WTC11 (cell line): Measurements from ENCODE around the gene SETD2. TPM values are rescaled to one million over a fixed set of nuclear protein-coding genes. Genes with fewer than 3 reads are reported as not detected.

Experiments
- ATAC-seq: fragments of 200-7000 bp; cut with Tn5 transposase; 2 replicates; pipeline ENCODE4 v1.10.0; 2021; ENCODE audit warnings: mild to moderate bottlenecking, moderate library complexity
- CTCF ChIA-PET: fragments of 300-600 bp; sonication (Branson Sonifier 250); formaldehyde crosslinking; loops from one replicate; lab custom pipeline; 2021; ENCODE audit warnings: antibody characterized with exemption; lab: Charles Lee
- POLR2A ChIA-PET: fragments of 350-600 bp; sonication (Branson Sonifier 250); formaldehyde crosslinking; loops from one replicate; lab custom pipeline; 2021; ENCODE audit warnings: antibody characterized with exemption; lab: Charles Lee
- DNase-seq: peaks from one replicate; pipeline ENCODE4 v3.0.0; 2021; ENCODE audit warnings: low spot score
- H3K27ac Mint-ChIP-seq: 2 replicates; pipeline ENCODE4 v1.8.0; 2021; ENCODE audit warnings: mixed read lengths
- H3K27me3 Mint-ChIP-seq: 2 replicates; pipeline ENCODE4 v1.8.0; 2021; ENCODE audit warnings: low read depth, mild to moderate bottlenecking, moderate library complexity, mixed read lengths
- H3K36me3 Mint-ChIP-seq: 2 replicates; pipeline ENCODE4 v1.8.0; 2021; ENCODE audit warnings: mixed read lengths
- H3K4me1 Mint-ChIP-seq: 2 replicates; pipeline ENCODE4 v1.8.0; 2022; ENCODE audit warnings: mixed read lengths
- H3K4me3 Mint-ChIP-seq: 2 replicates; pipeline ENCODE4 v1.8.0; 2021; ENCODE audit warnings: mild to moderate bottlenecking, moderate library complexity, mixed read lengths
- H3K9me3 Mint-ChIP-seq: 2 replicates; pipeline ENCODE4 v1.8.0; 2021; ENCODE audit warnings: mixed read lengths
- AFF4 ChIP-seq: sonication (generic); formaldehyde crosslinking; IDR thresholded peaks from 2 replicates; pipeline ENCODE4 v1.8.1; 2023; ENCODE audit warnings: mild to moderate bottlenecking, missing genetic modification reagents, borderline replicate concordance
- E2F5 ChIP-seq: sonication (generic); formaldehyde crosslinking; IDR thresholded peaks from 2 replicates; pipeline ENCODE4 v1.8.1; 2022; ENCODE audit warnings: mild to moderate bottlenecking, moderate library complexity, missing genetic modification reagents
- ETV6 ChIP-seq: sonication (generic); formaldehyde crosslinking; IDR thresholded peaks from 2 replicates; pipeline ENCODE4 v1.8.1; 2022; ENCODE audit warnings: mild to moderate bottlenecking, missing genetic modification reagents
- FOXJ3 ChIP-seq: sonication (generic); formaldehyde crosslinking; IDR thresholded peaks from 2 replicates; pipeline ENCODE4 v1.9.0; 2021; ENCODE audit warnings: missing genetic modification reagents, mild to moderate bottlenecking, borderline replicate concordance
- GABPB1 ChIP-seq: sonication (generic); formaldehyde crosslinking; IDR thresholded peaks from 2 replicates; pipeline ENCODE4 v1.8.1; 2023; ENCODE audit warnings: mild to moderate bottlenecking, missing genetic modification reagents
- IRF2 ChIP-seq: sonication (generic); formaldehyde crosslinking; IDR thresholded peaks from 2 replicates; pipeline ENCODE4 v1.8.0; 2022; ENCODE audit warnings: low read depth, missing genetic modification reagents, borderline replicate concordance
- MXD4 ChIP-seq: fragments of 250-450 bp; sonication (Bioruptor Pico); IDR thresholded peaks from 2 replicates; pipeline ENCODE4 v1.8.0; 2021; ENCODE audit warnings: mild to moderate bottlenecking, moderate library complexity, borderline replicate concordance
- MYBL2 ChIP-seq: sonication (generic); formaldehyde crosslinking; IDR thresholded peaks from 2 replicates; pipeline ENCODE4 v1.8.1; 2023; ENCODE audit warnings: mild to moderate bottlenecking, moderate library complexity, missing genetic modification reagents
- NFYB ChIP-seq: sonication (generic); formaldehyde crosslinking; conservative IDR thresholded peaks from 2 replicates; pipeline ENCODE4 v1.8.0; 2022; ENCODE audit warnings: low read depth, missing genetic modification reagents
- TCF7 ChIP-seq: sonication (generic); formaldehyde crosslinking; IDR thresholded peaks from 2 replicates; pipeline ENCODE4 v1.8.0; 2022; ENCODE audit warnings: mild to moderate bottlenecking, low read depth, missing genetic modification reagents, moderate library complexity
- ZNF138 ChIP-seq: sonication (generic); formaldehyde crosslinking; conservative IDR thresholded peaks from 2 replicates; pipeline ENCODE4 v1.8.1; 2022; ENCODE audit warnings: mild to moderate bottlenecking, moderate library complexity, missing genetic modification reagents
- ZNF232 ChIP-seq: sonication (generic); formaldehyde crosslinking; IDR thresholded peaks from 2 replicates; pipeline ENCODE4 v1.8.0; 2022; ENCODE audit warnings: mild to moderate bottlenecking, missing genetic modification reagents
- ZNF263 ChIP-seq: sonication (generic); formaldehyde crosslinking; IDR thresholded peaks from 2 replicates; pipeline ENCODE4 v1.8.1; 2022; ENCODE audit warnings: low read depth, mild to moderate bottlenecking, moderate library complexity, missing genetic modification reagents
- ZNF396 ChIP-seq: fragments of 250-450 bp; sonication (Bioruptor Pico); IDR thresholded peaks from 2 replicates; pipeline ENCODE4 v1.8.0; 2021; ENCODE audit warnings: mild to moderate bottlenecking, moderate library complexity, borderline replicate concordance
- ZNF416 ChIP-seq: fragments of 250-450 bp; sonication (Bioruptor Pico); IDR thresholded peaks from 2 replicates; pipeline ENCODE4 v1.9.0; 2021; ENCODE audit warnings: mild to moderate bottlenecking, inconsistent platforms
- ZNF671 ChIP-seq: fragments of 250-450 bp; sonication (Bioruptor Pico); IDR thresholded peaks from 2 replicates; pipeline ENCODE4 v1.8.0; 2021; ENCODE audit warnings: mild to moderate bottlenecking
- total RNA-seq: library from RNA; stranded (reverse); gene quantifications from 3 replicates; pipeline ENCODE4 v1.2.3, GENCODE V29; 2021
- TF ChIP-seq, protein P1 (sequence below): sonication (generic); formaldehyde crosslinking; IDR thresholded peaks from 2 replicates; pipeline ENCODE4 v1.8.0; 2022; ENCODE audit warnings: mild to moderate bottlenecking, missing genetic modification reagents

Gene SETD2
- total RNA-seq, 1 experiment from 2014 or later = 39.8 TPM

GRCh38 chr3:47197287-47197686, 33.4 kb upstream of the SETD2 start:
- no peak for TF ChIP-seq ETV6 (CRISPR knock-in tag)
- ChIA-PET POLR2A (interaction anchor here (0.6 kb wide), 1 partner anchor 21 kb away, joined by 5 read pairs; no protein-coding TSS in a partner anchor), CTCF (interaction anchor here (0.6 kb wide), 1 partner anchor 38 kb away, joined by 3 read pairs; no protein-coding TSS in a partner anchor)
- H3K4me1 Mint-ChIP-seq = no peaks in the 10 kb centered on the region
- H3K27ac Mint-ChIP-seq = no peak overlapping the region
- no peaks in the 10 kb centered on the region for H3K27me3 Mint-ChIP-seq
- no peak overlapping the region for H3K4me3 Mint-ChIP-seq
- DNase-seq (no peak), ATAC-seq (no peak)
- peaks cover 3% of the 10 kb centered on the region; the same call in 1 of the 2 replicates for H3K36me3 Mint-ChIP-seq
- H3K9me3 Mint-ChIP-seq = peaks cover 7% of the 10 kb centered on the region; the same call in 1 of the 2 replicates

- H3K36me3 Mint-ChIP-seq = peaks cover 3% of the 10 kb centered on the region; the same call in 1 of the 2 replicates
- DNase-seq (no peak), ATAC-seq (no peak)
- ChIA-PET CTCF (interaction anchor here (0.7 kb wide), 1 partner anchor 9 kb away, joined by 3 read pairs; no protein-coding TSS in a partner anchor), POLR2A (interaction anchor here (0.7 kb wide), 2 partner anchors 12 to 193 kb away, joined by 3 to 7 read pairs; no protein-coding TSS in a partner anchor)
- TF ChIP-seq ZNF263 (CRISPR knock-in tag) (no peak), MXD4 (no peak), ZNF232 (no peak), MYBL2 (CRISPR knock-in tag) (no peak), AFF4 (no peak), IRF2 (CRISPR knock-in tag) (no peak), NFYB (no peak), FOXJ3 (CRISPR knock-in tag) (no peak), TCF7 (CRISPR knock-in tag) (no peak), ZNF416 (CRISPR knock-in tag) (no peak), E2F5 (CRISPR knock-in tag) (no peak), ZNF671 (no peak), ZNF138 (no peak), GABPB1 (CRISPR knock-in tag) (no peak), ZNF396 (no peak)
- TF ChIP-seq, protein P1, sequence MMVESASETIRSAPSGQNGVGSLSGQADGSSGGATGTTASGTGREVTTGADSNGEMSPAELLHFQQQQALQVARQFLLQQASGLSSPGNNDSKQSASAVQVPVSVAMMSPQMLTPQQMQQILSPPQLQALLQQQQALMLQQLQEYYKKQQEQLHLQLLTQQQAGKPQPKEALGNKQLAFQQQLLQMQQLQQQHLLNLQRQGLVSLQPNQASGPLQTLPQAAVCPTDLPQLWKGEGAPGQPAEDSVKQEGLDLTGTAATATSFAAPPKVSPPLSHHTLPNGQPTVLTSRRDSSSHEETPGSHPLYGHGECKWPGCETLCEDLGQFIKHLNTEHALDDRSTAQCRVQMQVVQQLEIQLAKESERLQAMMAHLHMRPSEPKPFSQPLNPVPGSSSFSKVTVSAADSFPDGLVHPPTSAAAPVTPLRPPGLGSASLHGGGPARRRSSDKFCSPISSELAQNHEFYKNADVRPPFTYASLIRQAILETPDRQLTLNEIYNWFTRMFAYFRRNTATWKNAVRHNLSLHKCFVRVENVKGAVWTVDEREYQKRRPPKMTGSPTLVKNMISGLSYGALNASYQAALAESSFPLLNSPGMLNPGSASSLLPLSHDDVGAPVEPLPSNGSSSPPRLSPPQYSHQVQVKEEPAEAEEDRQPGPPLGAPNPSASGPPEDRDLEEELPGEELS (CRISPR knock-in tag) = no peak
- peaks cover 7% of the 10 kb centered on the region; the same call in 1 of the 2 replicates for H3K9me3 Mint-ChIP-seq
- H3K27ac Mint-ChIP-seq = no peak overlapping the region
- no peaks in the 10 kb centered on the region for H3K27me3 Mint-ChIP-seq
- H3K4me3 Mint-ChIP-seq = no peak overlapping the region
- H3K4me1 Mint-ChIP-seq = no peaks in the 10 kb centered on the region
Observed at GRCh38 chr3:47194994-47195393, 31.1 kb upstream of the SETD2 start.
